ENCODE results near the gene TIMP3. TPM values are rescaled to one million over a fixed set of nuclear protein-coding genes. Genes with fewer than 3 reads are reported as not detected.

Gene TIMP3
- polyA plus RNA-seq, 1 of the 3 experiments (the other 2 are of a cell fraction): 26.1 TPM

- TF ChIP-seq EP300 (IDR thresholded peaks at IDR 0.05; ENCODE audit: borderline replicate concordance in 1 of 2, low read depth in 1 of 2, low read length in 1 of 2) (no peak), GATA2 (CRISPR knock-in tag; IDR thresholded peaks at IDR 0.05) (no peak), SIN3A (IDR thresholded peaks at IDR 0.05; ENCODE audit: borderline replicate concordance, low read depth, low read length) (no peak), MAX (IDR thresholded peaks at IDR 0.05; ENCODE audit: low read depth) (no peak), USF2 (IDR thresholded peaks at IDR 0.05; ENCODE audit: borderline replicate concordance, low read depth, low read length) (no peak), MXI1 (IDR thresholded peaks at IDR 0.05; ENCODE audit: low read depth, low read length) (no peak), ELF1 (IDR thresholded peaks at IDR 0.05) (no peak), JUND (IDR thresholded peaks at IDR 0.05) (no peak), POLR2AphosphoS5 (IDR thresholded peaks at IDR 0.05; ENCODE audit: low read depth, low read length) (no peak), RCOR1 (IDR thresholded peaks at IDR 0.05; ENCODE audit: low read length) (no peak), FOSL2 (IDR thresholded peaks at IDR 0.05; ENCODE audit: borderline replicate concordance, low read depth) (no peak), CHD2 (IDR thresholded peaks at IDR 0.05; ENCODE audit: low read length, partially characterized antibody) (no peak), TEAD4 (IDR thresholded peaks at IDR 0.05; ENCODE audit: borderline replicate concordance, insufficient read depth) (no peak), MEF2A (IDR thresholded peaks at IDR 0.05; ENCODE audit: borderline replicate concordance, low read depth) (no peak), RAD21 (IDR thresholded peaks at IDR 0.05; ENCODE audit: low read length) (no peak), REST (IDR thresholded peaks at IDR 0.05; ENCODE audit: low read depth, low read length) (no peak), CTCF (IDR thresholded peaks at IDR 0.05) (no peak)
- no peaks in the 10 kb centered on the region for H3K9me3 ChIP-seq
- H3K27ac ChIP-seq (ENCODE audit: low read depth in 2 of 2, low read length in 1 of 2): no peak overlapping the region
- no peak overlapping the region for H3K4me3 ChIP-seq (ENCODE audit: low read depth in 2 of 2, low read length in 1 of 2)
- H3K4me1 ChIP-seq (ENCODE audit: control insufficient read depth in 1 of 2, insufficient read depth in 2 of 2, low read depth in 1 of 2, low read length in 1 of 2): peaks cover 0 to 22% of the 10 kb centered on the region in 2 experiments; a peak in 1 of 4 replicates
- POLR2A ChIA-PET: no interaction called here
- H4K20me1 ChIP-seq (ENCODE audit: insufficient read depth): no peaks in the 10 kb centered on the region
- H3K4me2 ChIP-seq: no peak overlapping the region
- H3K36me3 ChIP-seq (replicated peaks in 1 of 2; ENCODE audit: control insufficient read depth in 1 of 2, insufficient read depth in 2 of 2, low read length in 1 of 2): peaks cover 0 to 4% of the 10 kb centered on the region in 2 experiments
- no peak overlapping the region for H3K9ac ChIP-seq
- no peaks in the 10 kb centered on the region for H3F3A ChIP-seq (replicated peaks; ENCODE audit: insufficient read depth)
- no peak overlapping the region for H2AFZ ChIP-seq (ENCODE audit: low read depth)
- no peak for DNase-seq
- H3K9me2 ChIP-seq: no peaks in the 10 kb centered on the region
- 51% methylated on average over 4 of the region's 4 CpGs for WGBS (ENCODE audit: low lambda C conversion rate)
- H3K79me2 ChIP-seq (ENCODE audit: insufficient read depth): no peaks in the 10 kb centered on the region
- CTCF ChIA-PET: interaction anchor here (1.0 kb wide), 1 partner anchor 124 kb away, joined by 3 read pairs; no protein-coding TSS in a partner anchor
- H3K27me3 ChIP-seq (ENCODE audit: insufficient read depth): no peaks in the 10 kb centered on the region
These were observed 60.6 kb downstream of the TIMP3 start for GRCh38 chr22:32862083-32862482.

Data from SK-N-SH (cell line).